A673 (cell line): ENCODE data around the gene ZC3H18.

Experiments used
- CTCF ChIP-seq: fragments of 300-800, 200-600 bp; sonication (generic); conservative IDR thresholded peaks from 2 replicates; pipeline ENCODE4 v1.5.1; 2017; ENCODE audit warnings: low read depth, mild to moderate bottlenecking, antibody characterized with exemption, low read length, moderate library complexity, mixed read lengths
- EZH2 ChIP-seq: fragments of 200-600 bp; sonication (generic); IDR thresholded peaks from 2 replicates; pipeline ENCODE4 v1.6.1; 2017; ENCODE audit warnings: borderline replicate concordance, low read depth, mild to moderate bottlenecking, mixed read lengths, antibody characterized with exemption, low read length; ENCODE audit not compliant: poor library complexity, severe bottlenecking

GRCh38 chr16:88585269-88585668 is 15.1 kb downstream of the ZC3H18 start:
- TF ChIP-seq CTCF (no peak), EZH2 (no peak)
